GM12874 (cell line): ENCODE results near the gene SLC25A24.

Experiments
- TF ChIP-seq, protein P1 (sequence below): IDR thresholded peaks from 2 replicates; pipeline ENCODE4 v1.5.1; 2011; ENCODE audit warnings: low read depth, mild to moderate bottlenecking, control low read depth, low read length, moderate library complexity; ENCODE audit not compliant: insufficient read depth

SLC25A24 gene

DNA sequence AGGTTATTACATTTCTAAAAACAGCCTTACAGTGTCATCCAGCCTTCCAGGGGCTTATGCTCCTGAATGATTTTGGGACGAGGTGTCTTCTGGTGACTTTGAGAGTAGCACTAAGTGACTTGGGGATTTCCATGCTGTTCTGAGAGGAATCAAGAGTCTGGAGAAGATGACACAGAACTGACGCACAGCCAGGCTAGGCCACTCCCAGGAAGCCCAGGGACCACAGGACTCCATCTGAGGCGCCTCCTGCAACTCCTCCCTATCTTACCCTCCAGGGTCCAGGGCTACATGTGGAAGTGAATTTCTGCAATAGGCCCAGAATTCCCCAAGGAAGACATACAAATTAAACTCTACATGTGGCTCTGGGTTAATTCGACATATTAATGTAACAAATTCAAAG, 92.5 kb downstream of the SLC25A24 start:
- TF ChIP-seq, protein P1, sequence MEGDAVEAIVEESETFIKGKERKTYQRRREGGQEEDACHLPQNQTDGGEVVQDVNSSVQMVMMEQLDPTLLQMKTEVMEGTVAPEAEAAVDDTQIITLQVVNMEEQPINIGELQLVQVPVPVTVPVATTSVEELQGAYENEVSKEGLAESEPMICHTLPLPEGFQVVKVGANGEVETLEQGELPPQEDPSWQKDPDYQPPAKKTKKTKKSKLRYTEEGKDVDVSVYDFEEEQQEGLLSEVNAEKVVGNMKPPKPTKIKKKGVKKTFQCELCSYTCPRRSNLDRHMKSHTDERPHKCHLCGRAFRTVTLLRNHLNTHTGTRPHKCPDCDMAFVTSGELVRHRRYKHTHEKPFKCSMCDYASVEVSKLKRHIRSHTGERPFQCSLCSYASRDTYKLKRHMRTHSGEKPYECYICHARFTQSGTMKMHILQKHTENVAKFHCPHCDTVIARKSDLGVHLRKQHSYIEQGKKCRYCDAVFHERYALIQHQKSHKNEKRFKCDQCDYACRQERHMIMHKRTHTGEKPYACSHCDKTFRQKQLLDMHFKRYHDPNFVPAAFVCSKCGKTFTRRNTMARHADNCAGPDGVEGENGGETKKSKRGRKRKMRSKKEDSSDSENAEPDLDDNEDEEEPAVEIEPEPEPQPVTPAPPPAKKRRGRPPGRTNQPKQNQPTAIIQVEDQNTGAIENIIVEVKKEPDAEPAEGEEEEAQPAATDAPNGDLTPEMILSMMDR = no peak

DNA sequence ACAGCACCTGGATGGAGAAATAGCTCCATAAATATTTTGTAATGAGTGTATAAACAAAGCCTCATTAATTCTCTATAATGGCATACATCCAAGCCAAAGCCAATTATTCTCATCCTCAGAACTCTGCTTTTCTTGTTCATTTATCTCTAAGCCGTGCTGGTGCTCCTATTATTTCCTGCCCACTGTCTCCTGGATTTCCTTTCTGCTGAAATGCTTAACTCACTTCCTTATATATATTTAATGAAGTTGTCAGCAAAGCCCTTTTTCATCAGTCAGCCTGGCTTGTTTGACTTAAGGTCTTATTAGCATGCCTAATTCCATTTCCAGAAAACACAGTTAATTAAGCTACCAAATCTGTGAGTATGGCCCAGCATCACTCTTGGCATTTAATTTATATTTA, 93.4 kb downstream of the SLC25A24 start:
- TF ChIP-seq, protein P1 = no peak

DNA sequence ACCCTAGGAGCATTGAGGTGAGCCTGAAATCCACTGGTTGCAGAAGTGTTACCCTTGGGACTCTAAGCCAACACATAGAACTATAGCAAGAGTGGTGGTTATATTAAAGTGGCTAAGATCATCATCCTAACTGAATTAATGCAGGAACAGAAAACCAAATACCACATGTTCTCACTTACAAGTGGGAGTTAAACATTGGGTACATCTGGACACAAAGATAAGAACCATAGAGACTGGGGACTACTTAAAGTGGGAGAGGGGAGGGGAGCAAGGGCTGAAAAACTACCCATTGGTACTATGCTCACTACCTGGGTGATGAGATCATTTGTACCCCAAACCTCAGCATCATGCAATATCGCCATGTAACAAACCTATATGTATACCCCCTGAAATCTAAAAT, 100.0 kb downstream of the SLC25A24 start:
- TF ChIP-seq, protein P1 = no peak

DNA sequence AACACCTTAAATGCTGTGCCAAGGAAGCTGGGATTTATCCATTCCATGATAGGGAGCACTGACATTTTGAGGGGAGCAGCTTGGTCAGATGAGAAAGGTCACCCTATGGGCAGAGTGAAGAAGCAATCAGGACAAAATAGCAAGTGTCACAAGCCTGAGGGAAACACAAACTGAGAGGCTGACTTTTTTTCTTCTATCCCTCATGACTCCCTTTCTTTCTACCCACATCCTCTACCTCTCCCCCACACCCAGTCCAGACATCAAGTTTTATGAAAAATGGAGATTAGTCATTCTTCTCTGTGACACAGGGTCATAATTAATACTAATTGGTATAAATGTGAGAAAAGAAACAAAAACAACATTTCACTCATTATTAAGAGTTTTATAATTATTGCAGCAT, 103.1 kb downstream of the SLC25A24 start:
- TF ChIP-seq, protein P1 = no peak

DNA sequence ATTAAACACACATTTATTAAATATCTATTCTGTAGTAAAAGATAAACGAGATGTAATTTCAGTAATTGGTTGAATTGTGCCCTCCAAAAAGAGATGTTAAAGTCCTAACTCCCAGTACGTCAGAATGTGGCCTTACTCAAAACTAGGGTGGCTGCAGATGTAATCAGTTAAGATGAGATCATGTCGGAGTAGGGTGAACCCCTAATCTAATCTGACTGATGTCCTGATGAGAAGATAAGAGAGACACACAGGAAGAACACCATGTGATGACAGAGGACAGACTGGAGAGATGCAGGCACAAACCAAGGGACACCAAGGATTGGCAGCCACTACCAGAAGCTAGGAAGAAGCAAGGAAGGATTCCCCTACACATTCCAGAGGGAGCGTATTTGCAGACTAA, 104.1 kb downstream of the SLC25A24 start:
- TF ChIP-seq, protein P1 = no peak

DNA sequence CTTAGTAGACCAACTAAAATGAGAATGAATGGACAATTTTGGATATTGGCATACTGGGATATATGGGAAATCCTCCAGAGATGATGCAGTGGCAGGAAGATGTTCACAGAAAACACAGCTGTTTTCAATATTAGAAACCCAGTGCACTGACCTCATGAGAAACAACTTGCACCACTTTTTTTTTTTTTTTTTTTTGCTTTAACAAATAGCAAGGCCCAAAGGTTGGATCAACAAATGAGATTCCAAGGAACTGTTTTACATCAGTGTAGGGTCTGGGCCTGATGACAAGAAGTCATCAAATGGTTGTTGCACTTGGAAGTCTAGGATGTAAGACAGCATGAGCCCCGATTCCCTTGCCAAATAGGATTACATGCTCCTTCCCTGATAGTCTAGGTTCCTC, 110.7 kb downstream of the SLC25A24 start:
- TF ChIP-seq, protein P1 = no peak

DNA sequence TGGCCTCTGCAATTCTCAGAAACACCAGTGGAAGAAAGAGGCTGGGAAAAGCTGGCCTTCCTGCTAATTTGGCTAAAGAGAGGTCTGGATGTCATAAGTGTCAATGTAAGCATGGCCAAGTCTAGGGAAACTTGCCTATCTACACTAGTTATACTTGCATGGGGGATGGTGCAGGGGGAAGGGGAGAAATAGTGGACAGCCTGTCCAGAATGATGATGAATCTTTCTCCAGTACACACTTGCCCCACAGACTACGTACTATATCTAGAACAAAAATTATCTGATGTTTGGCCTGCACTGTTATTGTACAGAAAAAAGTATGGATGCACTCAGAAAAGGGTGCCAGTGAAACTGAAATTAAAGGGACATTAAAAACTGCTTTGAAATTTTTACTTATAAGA, 114.5 kb downstream of the SLC25A24 start:
- TF ChIP-seq, protein P1 = no peak
